Choroid plexus epithelial cell (primary cell): ENCODE measurements around the gene MINDY4B.

Source experiments
- DNase-seq: peaks from one replicate; pipeline ENCODE4 v3.0.0-alpha.2; 2010; ENCODE audit warnings: low read depth
- H3K4me3 ChIP-seq: 2 replicates; pipeline ENCODE4 v1.5.1; 2011; ENCODE audit warnings: low read depth, mild to moderate bottlenecking, control low read depth, low read length, moderate library complexity
- CTCF ChIP-seq: conservative IDR thresholded peaks from 2 replicates; pipeline ENCODE4 v1.5.1; 2011; ENCODE audit warnings: low read depth, mild to moderate bottlenecking, control low read depth, inconsistent platforms, low read length, moderate library complexity

Gene MINDY4B

DNA sequence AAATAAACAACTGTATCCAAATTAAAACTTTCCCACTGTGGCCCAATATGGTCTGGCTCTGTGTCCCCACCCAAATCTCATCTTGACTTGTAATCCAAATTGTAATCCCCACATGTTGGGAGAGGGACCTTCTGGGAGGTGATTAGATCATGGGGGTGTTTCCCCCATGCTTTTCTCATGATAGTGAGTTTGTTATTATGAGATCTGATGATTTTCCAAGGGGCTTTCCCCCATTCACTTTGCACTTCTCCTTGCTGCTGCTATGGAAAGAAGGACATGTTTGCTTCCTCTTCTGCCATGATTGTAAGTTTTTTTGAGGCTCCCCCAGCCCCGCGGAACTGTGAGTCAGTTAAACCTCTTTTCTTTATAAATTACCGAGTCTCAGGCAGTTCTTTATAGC, 55.0 kb downstream of the MINDY4B start:
- no peak for TF ChIP-seq CTCF
- DNase-seq: no peak
- H3K4me3 ChIP-seq: no peak overlapping the region

DNA sequence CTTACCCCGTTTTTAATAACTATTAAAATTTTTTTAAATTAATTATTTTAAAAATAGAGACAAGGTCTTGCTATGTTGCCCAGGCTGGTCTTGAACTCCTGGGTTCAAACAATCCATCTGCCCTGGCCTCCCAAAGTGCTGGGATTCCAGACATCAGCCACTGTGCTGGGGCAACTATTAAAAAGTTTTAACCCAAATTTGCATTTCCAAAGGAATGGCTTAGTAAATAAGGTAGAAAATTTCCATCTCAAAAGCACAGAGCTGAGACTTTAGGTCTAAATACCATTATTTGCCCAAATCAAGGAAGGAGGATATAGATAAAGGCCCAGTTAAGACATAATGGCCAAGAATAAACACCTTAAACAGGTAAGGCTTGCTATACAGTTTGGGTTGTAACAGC, 56.4 kb downstream of the MINDY4B start:
- no peak for TF ChIP-seq CTCF
- DNase-seq: no peak
- no peak overlapping the region for H3K4me3 ChIP-seq

GRCh38 chr3:150847433-150847832, 57.8 kb downstream of the MINDY4B start:
- TF ChIP-seq CTCF: no peak
- no peak for DNase-seq
- no peak overlapping the region for H3K4me3 ChIP-seq

- DNase-seq: no peak
- H3K4me3 ChIP-seq: no peak overlapping the region
- TF ChIP-seq CTCF: no peak
Measured at GRCh38 chr3:150844484-150844883, 60.8 kb downstream of the MINDY4B start.

DNA sequence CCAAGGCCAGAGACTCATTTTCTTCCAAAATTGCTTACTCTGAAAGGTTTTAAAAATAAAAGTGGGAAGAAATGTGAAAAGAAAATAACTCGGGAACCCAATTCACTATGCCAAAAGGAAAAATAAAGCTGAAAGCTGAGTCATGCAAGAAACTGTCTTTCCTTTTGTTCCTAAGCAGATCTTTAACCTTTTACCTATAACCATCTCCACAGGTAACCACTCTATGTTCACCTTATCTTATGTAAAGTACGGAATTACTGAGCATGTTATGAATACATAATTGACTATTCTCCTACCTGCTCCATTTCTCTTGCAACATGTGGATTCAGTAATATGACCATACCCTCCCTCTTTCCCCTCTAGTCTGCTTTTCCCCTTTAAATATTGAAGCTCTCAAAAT, 62.0 kb downstream of the MINDY4B start:
- H3K4me3 ChIP-seq: no peak overlapping the region
- no peak for TF ChIP-seq CTCF

DNA sequence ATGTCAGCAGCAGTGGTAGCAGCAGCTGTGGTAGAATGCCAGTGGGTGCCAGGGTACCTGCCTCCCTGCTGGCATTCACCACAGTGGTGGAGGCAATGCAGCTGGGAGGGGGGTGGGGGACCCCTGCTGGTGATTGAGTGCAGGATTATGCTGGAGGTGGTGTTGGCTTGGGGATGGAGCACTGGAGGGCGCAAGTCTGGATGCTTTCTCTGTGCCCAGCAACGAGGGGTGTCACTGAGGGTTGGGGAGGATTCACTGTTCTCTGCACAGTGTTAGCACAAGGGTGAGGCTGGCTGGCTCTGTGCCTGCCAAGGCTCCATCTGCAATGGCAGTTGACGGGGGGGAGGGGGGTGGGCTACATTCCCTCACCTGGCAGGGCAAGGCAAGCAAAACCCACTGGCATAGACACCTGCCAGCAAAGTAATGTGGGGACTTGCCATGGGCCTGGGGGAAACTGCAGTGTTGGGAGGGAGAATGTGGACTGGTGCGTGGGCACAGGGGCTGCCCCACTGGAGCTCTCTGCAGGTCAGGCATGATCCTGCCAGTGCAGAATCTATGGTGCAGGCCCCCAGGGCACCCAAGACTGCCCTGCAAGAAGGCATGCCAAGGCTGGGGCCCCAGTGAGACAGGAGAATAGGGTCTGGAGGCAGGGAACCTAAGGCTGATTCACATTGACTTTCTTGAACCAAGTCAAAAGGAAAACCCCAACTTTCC, 64.3 kb downstream of the MINDY4B start:
- DNase-seq: no peak
- no peak overlapping the region for H3K4me3 ChIP-seq
- TF ChIP-seq CTCF: peak; percentile 6

More for the DNA sequence above, 62.0 kb downstream of the MINDY4B start:
- no peak for DNase-seq

GRCh38 chr3:150830745-150831144, 74.5 kb downstream of the MINDY4B start:
- no peak for DNase-seq
- no peak for TF ChIP-seq CTCF
- no peak overlapping the region for H3K4me3 ChIP-seq
